B cell (primary cell): Measurements from ENCODE around the gene FGD4. TPM values are rescaled to one million over a fixed set of nuclear protein-coding genes. Genes with fewer than 3 reads are reported as not detected.

Experiments used
- ATAC-seq: fragments of 200-7000 bp; cut with Tn5 transposase; one replicate; pipeline ENCODE4 v1.10.0; 2021; ENCODE audit warnings: low read depth, mild to moderate bottlenecking, moderate number of reproducible peaks, moderate library complexity
- CTCF ChIA-PET: fragments of 350-600 bp; sonication (Branson Sonifier 250); formaldehyde crosslinking; loops from one replicate; lab custom pipeline; 2021; ENCODE audit warnings: antibody characterized with exemption, inconsistent platforms; lab: Charles Lee
- POLR2A ChIA-PET: fragments of 350-600 bp; sonication (Branson Sonifier 250); formaldehyde crosslinking; loops from one replicate; lab custom pipeline; 2021; ENCODE audit warnings: antibody characterized with exemption; lab: Charles Lee
- DNase-seq: peaks from one replicate; pipeline ENCODE4 v3.0.0; 2013
- H2AFZ ChIP-seq: 2 replicates; pipeline ENCODE4 v1.6.1; 2012; ENCODE audit warnings: mild to moderate bottlenecking, low read depth, low read length; ENCODE audit not compliant: insufficient read depth, poor library complexity, severe bottlenecking
- H3K27ac ChIP-seq, 2 donors: 1 replicate in 1 of 2; 2 replicates in 1 of 2; pipeline ENCODE4 v1.5.1; 2012 to 2013; ENCODE audit warnings: low read length in 2 of 2, mild to moderate bottlenecking in 2 of 2, moderate library complexity in 1 of 2
- H3K27me3 ChIP-seq, 4 experiments: fragments of 200-600 bp in 1 of 4; sonication (generic) in 1 of 4; replicated peaks in 1 of 4; 1 replicate in 2 of 4; 2 replicates in 2 of 4; pipeline versions ENCODE4 v1.6.1 to v1.7.0; 2013 to 2016; ENCODE audit warnings: low read length in 3 of 4, mild to moderate bottlenecking in 2 of 4, mixed read lengths in 1 of 4, moderate library complexity in 1 of 4; ENCODE audit not compliant: insufficient read depth in 4 of 4, control insufficient read depth in 3 of 4; ENCODE audit errors: control extremely low read depth in 1 of 4
- H3K36me3 ChIP-seq, 2 experiments: replicated peaks in 1 of 2; 1 replicate in 1 of 2; 2 replicates in 1 of 2; pipeline versions ENCODE4 v1.6.1 to v1.7.1; 2013; ENCODE audit warnings: low read length in 1 of 2; ENCODE audit not compliant: insufficient read depth in 2 of 2, control insufficient read depth in 1 of 2; ENCODE audit errors: control extremely low read depth in 1 of 2, extremely low read depth in 1 of 2
- H3K4me1 ChIP-seq, 2 donors: fragments of 200-600 bp in 1 of 2; sonication (generic) in 1 of 2; 1 replicate in 1 of 2; 2 replicates in 1 of 2; pipeline versions ENCODE4 v1.5.1 to v1.6.1; 2013 to 2017; ENCODE audit warnings: low read length in 2 of 2; ENCODE audit not compliant: control insufficient read depth in 2 of 2, insufficient read depth in 2 of 2
- H3K4me2 ChIP-seq: replicated peaks from 2 replicates; pipeline ENCODE3; 2012; ENCODE audit warnings: mild to moderate bottlenecking, low read depth, low read length; ENCODE audit not compliant: poor library complexity, severe bottlenecking
- H3K4me3 ChIP-seq, 5 experiments: fragments of 200-600 bp in 1 of 5; sonication (generic) in 1 of 5; 1 replicate in 3 of 5; 2 replicates in 2 of 5; pipeline versions ENCODE4 v1.5.1 to v1.7.0; 2011 to 2016; ENCODE audit warnings: low read length in 4 of 5, mild to moderate bottlenecking in 4 of 5, low read depth in 2 of 5, control low read depth in 1 of 5, moderate library complexity in 1 of 5; ENCODE audit not compliant: insufficient read depth in 1 of 5; ENCODE audit errors: control extremely low read depth in 1 of 5, extremely low read depth in 1 of 5
- H3K79me2 ChIP-seq: fragments of 200-600 bp; sonication (generic); one replicate; pipeline ENCODE4 v1.6.0; 2016; ENCODE audit warnings: low read length; ENCODE audit not compliant: control insufficient read depth, insufficient read depth
- H3K9ac ChIP-seq: fragments of 200-600 bp; sonication (generic); 2 replicates; pipeline ENCODE4 v1.6.1; 2017; ENCODE audit warnings: mild to moderate bottlenecking, low read length, moderate library complexity
- H3K9me3 ChIP-seq, 3 donors: one replicate each; pipeline versions ENCODE4 v1.6.1 to v1.7.1; 2013; ENCODE audit warnings: low read length in 2 of 3; ENCODE audit not compliant: control insufficient read depth in 2 of 3, insufficient read depth in 1 of 3; ENCODE audit errors: control extremely low read depth in 1 of 3
- H4K20me1 ChIP-seq: 2 replicates; pipeline ENCODE4 v1.6.0; 2012; ENCODE audit warnings: mild to moderate bottlenecking, low read length; ENCODE audit not compliant: insufficient read depth, control insufficient read depth, poor library complexity, severe bottlenecking
- H3K27ac Mint-ChIP-seq: one replicate; pipeline ENCODE4 v1.8.0; 2021; ENCODE audit warnings: mixed read lengths
- H3K27me3 Mint-ChIP-seq: one replicate; pipeline ENCODE4 v1.8.0; 2021; ENCODE audit warnings: mixed read lengths
- H3K4me1 Mint-ChIP-seq: one replicate; pipeline ENCODE4 v1.8.0; 2021; ENCODE audit warnings: mixed read lengths
- H3K4me3 Mint-ChIP-seq: one replicate; pipeline ENCODE4 v1.8.0; 2021; ENCODE audit warnings: mixed read lengths
- H3K9me3 Mint-ChIP-seq: one replicate; pipeline ENCODE4 v1.8.0; 2022; ENCODE audit warnings: mixed read lengths; ENCODE audit not compliant: insufficient read depth
- EZH2 ChIP-seq: IDR thresholded peaks from 2 replicates; pipeline ENCODE4 v1.6.1; 2012; ENCODE audit warnings: borderline replicate concordance, low read depth, mild to moderate bottlenecking, moderate library complexity, low read length; ENCODE audit not compliant: insufficient read depth, poor library complexity, severe bottlenecking
- WGBS: methylation state at CpG from one replicate; pipeline ENCODE4 v1.1.5; 2013; ENCODE audit warnings: missing lambda C conversion rate; ENCODE audit not compliant: insufficient coverage; 5-methylcytosine and 5-hydroxymethylcytosine counted together
- intact Hi-C: fragments of 100-400 bp; cut with micrococcal nuclease; formaldehyde crosslinking; loops from one replicate; pipeline ENCODE4 v1.10.0; 2022
- polyA plus RNA-seq: library from polyadenylated mRNA; depleted of rRNA; stranded (reverse); fragments of >200 nt; gene quantifications from 2 replicates; pipeline ENCODE4 v1.2.3, GENCODE V29; 2012
- total RNA-seq, 2 donors: library from RNA; stranded (reverse); fragments of 120-200 nt in 1 of 2; gene quantifications; 1 replicate in 1 of 2; 2 replicates in 1 of 2; pipeline versions ENCODE4 v1.2.3 to v1.2.4, GENCODE V29; 2013 to 2022
- TF ChIP-seq, protein P1 (sequence below): fragments of 200-600 bp; IDR thresholded peaks from one replicate; pipeline ENCODE4 v1.8.0; 2022; ENCODE audit warnings: antibody characterized with exemption, mild to moderate bottlenecking

Gene FGD4
- total and polyA plus RNA-seq, 2 donors (not counting 1 experiment from before 2014, with no cell fraction given), result 2.1 to 2.8 TPM

DNA sequence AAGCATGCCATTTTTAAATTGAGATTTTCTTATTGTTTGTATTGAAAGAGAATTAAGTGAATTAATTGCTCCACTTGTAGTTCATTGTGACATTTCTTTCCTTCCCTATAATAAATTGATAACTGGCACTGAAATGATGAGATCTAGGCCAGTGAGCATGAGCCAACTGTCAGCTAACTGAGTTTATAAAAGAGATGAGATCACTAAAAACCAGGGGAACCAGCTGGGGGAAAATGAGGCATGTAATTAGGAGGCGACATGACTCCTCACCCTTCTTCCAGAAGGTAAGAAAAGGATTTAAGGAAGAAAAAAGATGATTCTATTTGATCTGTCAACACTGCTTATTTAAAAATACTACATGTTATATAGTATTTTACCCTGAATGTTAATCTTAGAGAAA is 175.2 kb downstream of the FGD4 start:
- Histone ChIP-seq H3K9ac (no peak overlapping the region), H3K27ac (no peak overlapping the region), H3K9me3 (no peaks in the 10 kb centered on the region), H3K4me1 (no peaks in the 10 kb centered on the region), H3K4me3 (no peak overlapping the region), H3K4me2 (no peak overlapping the region), H4K20me1 (no peaks in the 10 kb centered on the region), H3K36me3 (no peaks in the 10 kb centered on the region), H2AFZ (no peak overlapping the region), H3K27me3 (no peaks in the 10 kb centered on the region), H3K79me2 (no peaks in the 10 kb centered on the region)
- Mint-ChIP-seq H3K27ac (no peak overlapping the region), H3K4me3 (no peak overlapping the region), H3K9me3 (no peaks in the 10 kb centered on the region), H3K27me3 (no peaks in the 10 kb centered on the region), H3K4me1 (peaks cover 4% of the 10 kb centered on the region)
- intact Hi-C loops, result no loop called here
- CTCF ChIA-PET, result no interaction called here
- POLR2A ChIA-PET, result no interaction called here
- no peak for ATAC-seq
- no peak for TF ChIP-seq EZH2
- TF ChIP-seq, protein P1, sequence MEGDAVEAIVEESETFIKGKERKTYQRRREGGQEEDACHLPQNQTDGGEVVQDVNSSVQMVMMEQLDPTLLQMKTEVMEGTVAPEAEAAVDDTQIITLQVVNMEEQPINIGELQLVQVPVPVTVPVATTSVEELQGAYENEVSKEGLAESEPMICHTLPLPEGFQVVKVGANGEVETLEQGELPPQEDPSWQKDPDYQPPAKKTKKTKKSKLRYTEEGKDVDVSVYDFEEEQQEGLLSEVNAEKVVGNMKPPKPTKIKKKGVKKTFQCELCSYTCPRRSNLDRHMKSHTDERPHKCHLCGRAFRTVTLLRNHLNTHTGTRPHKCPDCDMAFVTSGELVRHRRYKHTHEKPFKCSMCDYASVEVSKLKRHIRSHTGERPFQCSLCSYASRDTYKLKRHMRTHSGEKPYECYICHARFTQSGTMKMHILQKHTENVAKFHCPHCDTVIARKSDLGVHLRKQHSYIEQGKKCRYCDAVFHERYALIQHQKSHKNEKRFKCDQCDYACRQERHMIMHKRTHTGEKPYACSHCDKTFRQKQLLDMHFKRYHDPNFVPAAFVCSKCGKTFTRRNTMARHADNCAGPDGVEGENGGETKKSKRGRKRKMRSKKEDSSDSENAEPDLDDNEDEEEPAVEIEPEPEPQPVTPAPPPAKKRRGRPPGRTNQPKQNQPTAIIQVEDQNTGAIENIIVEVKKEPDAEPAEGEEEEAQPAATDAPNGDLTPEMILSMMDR, result no peak
- WGBS, result no CpG with 5 or more reads among the region's 1 CpG
- no peak for DNase-seq

DNA sequence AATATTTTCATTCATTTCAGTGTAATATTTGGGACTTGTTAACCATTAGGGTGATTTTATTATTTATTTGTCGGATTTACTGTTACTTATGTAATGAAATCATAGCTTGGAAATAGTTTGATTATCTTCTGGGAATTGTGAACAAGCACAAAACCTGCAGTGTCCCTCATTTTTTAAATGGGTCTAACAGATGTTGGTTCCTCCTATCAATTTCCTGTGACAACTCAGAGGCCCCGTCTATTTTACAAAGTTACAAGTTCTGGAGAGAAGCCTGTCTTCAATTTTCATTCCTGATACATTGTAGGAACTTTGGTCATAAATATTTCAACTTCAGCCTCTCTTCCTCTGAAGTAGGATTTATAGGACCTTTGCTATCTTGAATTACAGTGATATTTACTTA is 178.0 kb downstream of the FGD4 start:
- Mint-ChIP-seq H3K9me3 (no peaks in the 10 kb centered on the region), H3K4me1 (no peaks in the 10 kb centered on the region), H3K27ac (no peak overlapping the region), H3K4me3 (no peak overlapping the region), H3K27me3 (no peaks in the 10 kb centered on the region)
- intact Hi-C loops, result no loop called here
- ChIA-PET POLR2A (no interaction called here), CTCF (no interaction called here)
- H3K4me1 ChIP-seq, result no peaks in the 10 kb centered on the region
- no peak overlapping the region for H3K4me3 ChIP-seq
- H3K36me3 ChIP-seq, result no peaks in the 10 kb centered on the region
- H3K27me3 ChIP-seq, result no peaks in the 10 kb centered on the region
- no peak overlapping the region for H3K9ac ChIP-seq
- no peaks in the 10 kb centered on the region for H3K79me2 ChIP-seq
- TF ChIP-seq, protein P1, result no peak
- no peak for TF ChIP-seq EZH2
- no peak for ATAC-seq
- H4K20me1 ChIP-seq, result no peaks in the 10 kb centered on the region
- no peak overlapping the region for H3K4me2 ChIP-seq
- no CpG with 5 or more reads among the region's 2 CpGs for WGBS
- H2AFZ ChIP-seq, result no peak overlapping the region
- no peaks in the 10 kb centered on the region for H3K9me3 ChIP-seq
- H3K27ac ChIP-seq, result no peak overlapping the region
- DNase-seq, result no peak
